HL-60 (cell line): Measurements from ENCODE around the gene ZACN.

ENCODE experiments used
- DNase-seq, 2 experiments: peaks; one replicate each; pipeline ENCODE4 v3.0.0-alpha.2; 2010 to 2020; ENCODE audit warnings: low read depth in 1 of 2, low spot score in 1 of 2
- H3K27ac ChIP-seq: fragments of 250-450 bp; sonication (Bioruptor Pico); replicated peaks from 2 replicates; pipeline ENCODE4 v1.5.1; 2020; ENCODE audit warnings: mild to moderate bottlenecking, moderate library complexity
- H3K27me3 ChIP-seq: fragments of 250-450 bp; sonication (Bioruptor Pico); 2 replicates; pipeline ENCODE4 v1.5.1; 2021; ENCODE audit warnings: mild to moderate bottlenecking, moderate library complexity; ENCODE audit not compliant: insufficient read depth, poor library complexity, severe bottlenecking
- H3K4me3 ChIP-seq: replicated peaks from 2 replicates; pipeline ENCODE4 v1.5.1; 2011; ENCODE audit warnings: mild to moderate bottlenecking, control low read depth, low read length; ENCODE audit not compliant: insufficient read depth
- CTCF ChIP-seq: IDR thresholded peaks from one replicate; pipeline ENCODE4 v1.5.1; 2011; ENCODE audit warnings: low read length, control low read depth, inconsistent platforms; ENCODE audit not compliant: insufficient read depth
- GABPA ChIP-seq: IDR thresholded peaks from 2 replicates; pipeline ENCODE4 v1.6.1; 2012; ENCODE audit warnings: low read depth
- POLR2AphosphoS5 ChIP-seq: IDR thresholded peaks from 2 replicates; pipeline ENCODE4 v1.6.1; 2012; ENCODE audit warnings: low read depth
- REST ChIP-seq: IDR thresholded peaks from 2 replicates; pipeline ENCODE4 v1.6.1; 2012; ENCODE audit warnings: low read depth; ENCODE audit not compliant: insufficient replicate concordance
- SPI1 ChIP-seq: IDR thresholded peaks from 2 replicates; pipeline ENCODE4 v1.6.1; 2012; ENCODE audit warnings: low read depth, mild to moderate bottlenecking, borderline replicate concordance

Gene ZACN

DNA sequence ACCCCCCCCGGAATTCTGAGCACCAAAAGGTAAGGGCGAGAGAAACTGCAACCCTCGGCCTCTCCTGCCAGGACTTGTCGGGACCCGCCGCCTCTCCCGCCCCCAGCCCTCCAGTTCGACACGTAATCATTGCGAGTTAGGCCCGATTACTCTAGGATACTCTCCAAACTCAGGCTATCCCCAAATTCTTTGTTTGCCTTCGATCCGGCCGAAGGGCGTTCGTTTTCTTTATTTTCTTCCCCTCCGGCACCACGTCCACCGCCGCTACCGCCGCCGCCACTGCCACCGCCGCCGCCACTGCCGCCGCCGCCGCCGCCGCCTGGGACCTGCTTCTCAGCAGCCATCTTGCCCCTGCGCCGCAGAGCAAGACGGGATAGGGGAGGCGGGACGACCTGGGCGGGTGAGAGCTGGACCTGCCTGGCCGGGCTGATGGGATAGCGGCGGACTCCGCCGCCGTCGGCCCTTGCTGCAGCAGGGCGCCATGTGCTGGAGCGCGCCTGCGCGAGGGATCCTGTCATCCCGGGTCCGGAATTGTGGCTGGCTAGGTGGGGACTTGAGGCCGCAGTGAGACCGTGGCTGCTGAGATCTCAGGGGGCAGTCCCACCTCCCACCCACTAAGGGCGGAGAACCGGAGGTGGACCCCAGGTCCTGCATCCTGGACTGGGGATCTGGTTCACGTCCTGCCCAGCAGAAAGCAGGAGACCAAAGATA lies 6.7 kb upstream of the ZACN start, which contains the start of gene SRP68:
TSS of gene SRP68 (minus strand) at position 370 of the 711 bp plus-strand sequence. CDS start at position 344, 26 bp downstream.
- peak within 1 kb of the TSS; percentile 69 for H3K27ac ChIP-seq

GRCh38 chr17:76074390-76075363 lies 4.3 kb upstream of the ZACN start, which contains the start of gene GALR2:
GALR2 (plus strand) TSS chr17:76074781; CDS start chr17:76074884, 103 bp downstream.
- peak in 1 of 2 experiments; percentile 45 for DNase-seq
- TF ChIP-seq REST: no peak
- TF ChIP-seq CTCF: no peak
- peak; percentile 86 for TF ChIP-seq SPI1
- TF ChIP-seq GABPA: no peak
- no peak for TF ChIP-seq POLR2AphosphoS5
- Histone ChIP-seq H3K4me3 (0 out of 2 replicates have a peak within 1 kb of the TSS, but pooled peaks have one; percentile 1), H3K27ac (no peak within 1 kb of the TSS), H3K27me3 (peaks cover 54% of the 10 kb centered on the region)

More for the DNA sequence above, 6.7 kb upstream of the ZACN start, which contains the start of gene SRP68:
- no peak for TF ChIP-seq CTCF
- peak; percentile 26 for TF ChIP-seq REST
- TF ChIP-seq SPI1: no peak
- TF ChIP-seq GABPA: no peak
- TF ChIP-seq POLR2AphosphoS5: peak; percentile 93
- Histone ChIP-seq H3K27me3 (peaks cover 35% of the 10 kb centered on the region), H3K4me3 (peak within 1 kb of the TSS; percentile 95)
- peak; percentile 86 to 93 for DNase-seq

- no peak overlapping the region for H3K27ac ChIP-seq
- TF ChIP-seq REST: no peak
- peak; percentile 2 for TF ChIP-seq CTCF
- TF ChIP-seq GABPA: no peak
- peak in 1 of 2 experiments; percentile 52 for DNase-seq
- peaks cover 57% of the 10 kb centered on the region for H3K27me3 ChIP-seq
- 0 out of 2 replicates have a peak overlapping the region, but pooled peaks have one; percentile 1 for H3K4me3 ChIP-seq
These were observed 3.4 kb upstream of the ZACN start for GRCh38 chr17:76075364-76076145.
